Measurements from ENCODE around the gene RAB40C.

Gene RAB40C

DNA sequence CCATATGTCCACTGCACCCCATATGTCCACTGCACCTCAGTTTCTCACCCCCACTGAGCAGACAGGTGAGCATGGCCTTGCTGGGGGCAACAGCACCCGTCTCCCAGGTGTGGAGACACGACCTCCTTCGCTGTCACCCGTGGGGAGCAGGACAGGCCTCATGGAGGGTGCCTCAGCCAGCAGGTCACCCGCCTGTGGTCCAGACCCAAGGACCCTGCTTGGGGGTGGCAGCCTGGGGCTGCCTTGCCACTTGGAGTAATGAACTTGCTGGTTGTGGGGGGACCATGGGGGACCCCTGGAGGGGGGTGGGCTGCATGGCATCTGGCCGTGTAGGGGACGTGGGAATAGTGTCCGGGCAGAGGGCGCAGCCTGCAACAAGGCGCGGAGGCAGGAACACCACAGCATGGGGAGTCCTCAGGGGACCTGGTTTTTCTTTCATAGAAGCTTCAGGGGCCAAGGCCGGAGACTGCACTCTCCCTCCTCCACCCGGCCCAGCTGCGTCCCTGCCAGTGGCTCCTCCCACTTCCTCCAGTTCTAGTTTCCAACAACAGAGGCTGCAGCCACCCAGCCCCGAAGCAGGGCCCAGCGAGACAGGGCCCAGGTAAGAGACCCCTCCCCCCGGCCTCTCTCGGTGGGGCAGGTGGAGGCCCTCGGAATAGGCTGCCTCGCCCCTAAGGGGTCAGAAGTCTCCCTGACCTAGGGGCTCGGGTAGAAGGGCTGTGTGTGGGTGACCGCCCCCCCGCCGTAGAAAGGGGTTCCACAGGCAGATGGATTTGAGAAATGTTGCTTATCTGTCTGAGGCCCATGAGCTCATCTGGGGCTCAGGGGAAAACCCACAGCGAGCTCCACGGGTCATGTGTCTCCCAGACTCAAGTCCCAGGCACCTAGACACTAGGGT lies 23.1 kb upstream of the RAB40C start, which contains the start of gene NHLRC4:
NHLRC4 (plus strand) TSS at position 531 of the 898 bp plus-strand sequence. CDS start 1,043 bp downstream, outside the sequence.
- peak; percentile 66 for DNase-seq (ENCODE audit: extremely low spot score)
- CTCF ChIA-PET = no interaction called here

DNA sequence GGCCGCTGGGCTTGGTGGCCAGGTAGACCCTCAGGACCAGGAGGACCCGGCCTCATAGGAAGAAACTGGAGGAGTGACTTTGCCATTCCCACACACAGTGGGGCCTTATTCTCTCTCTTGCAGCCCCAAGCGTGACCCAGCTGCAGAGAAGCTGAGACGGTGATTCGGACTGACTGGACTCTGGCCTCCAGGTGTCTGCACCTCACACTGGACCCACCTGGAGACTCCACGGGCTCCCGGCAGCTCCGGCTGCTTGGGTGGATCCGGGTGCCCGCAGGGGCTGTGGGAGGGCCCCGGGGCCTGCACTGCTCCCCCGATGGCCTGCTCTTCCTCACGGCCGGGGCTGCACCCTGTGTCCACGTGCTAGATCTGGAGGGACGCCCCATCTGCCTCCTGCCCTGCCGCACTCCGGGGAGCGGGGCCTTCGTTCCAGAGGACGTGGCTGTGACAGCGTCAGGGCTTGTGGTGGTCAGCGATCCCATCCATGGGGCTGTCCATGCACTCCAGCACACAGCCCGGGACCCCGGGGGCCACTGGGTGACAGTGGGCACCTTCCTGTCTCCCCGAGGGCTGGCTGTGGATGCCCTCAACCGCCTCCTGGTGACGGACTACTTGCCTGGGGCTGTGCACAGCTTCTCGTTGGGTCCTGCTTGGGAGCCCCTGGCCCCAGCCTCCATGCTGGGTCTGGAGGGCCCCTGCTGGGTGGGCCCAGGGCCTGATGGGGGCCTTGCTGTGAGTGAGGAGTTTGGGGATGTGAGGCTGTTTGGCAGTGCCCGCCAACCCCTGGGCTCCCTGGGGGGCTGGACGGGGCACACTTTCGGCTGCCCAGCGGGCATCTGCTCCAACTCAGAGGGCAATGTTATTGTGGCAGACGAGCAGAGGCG lies 22.3 kb upstream of the RAB40C start:
- CTCF ChIA-PET = no interaction called here
- POLR2A ChIA-PET = interaction anchor here (1.4 kb wide), 1 partner anchor 19 kb away, joined by 3 read pairs; no protein-coding TSS in a partner anchor
- DNase-seq (ENCODE audit: extremely low spot score) = no peak
- TF ChIP-seq FOXA1 (IDR thresholded peaks at IDR 0.05) (no peak), LEF1 (IDR thresholded peaks at IDR 0.05; ENCODE audit: borderline replicate concordance) (no peak), NFRKB (IDR thresholded peaks at IDR 0.05) (no peak), ZNF384 (IDR thresholded peaks at IDR 0.05) (no peak), ARNT (IDR thresholded peaks at IDR 0.05) (no peak), BHLHE40 (IDR thresholded peaks at IDR 0.05; ENCODE audit: borderline replicate concordance) (no peak), FOXK2 (IDR thresholded peaks at IDR 0.05) (no peak), TARDBP (IDR thresholded peaks at IDR 0.05) (no peak), PKNOX1 (IDR thresholded peaks at IDR 0.05) (no peak), ELF4 (IDR thresholded peaks at IDR 0.05) (no peak)

More for the DNA sequence above, 23.1 kb upstream of the RAB40C start, which contains the start of gene NHLRC4:
- POLR2A ChIA-PET = interaction anchor here (1.4 kb wide), 1 partner anchor 20 kb away, joined by 3 read pairs; no protein-coding TSS in a partner anchor
- TF ChIP-seq HDGF (IDR thresholded peaks at IDR 0.05; ENCODE audit: borderline replicate concordance) (no peak), SP1 (IDR thresholded peaks at IDR 0.05) (no peak), TARDBP (IDR thresholded peaks at IDR 0.05) (no peak), PKNOX1 (IDR thresholded peaks at IDR 0.05) (no peak), ARNT (IDR thresholded peaks at IDR 0.05) (no peak)

- CTCF ChIA-PET = no interaction called here
- TF ChIP-seq SP1 (IDR thresholded peaks at IDR 0.05) (no peak), TARDBP (IDR thresholded peaks at IDR 0.05) (no peak), NFRKB (IDR thresholded peaks at IDR 0.05) (no peak), FOXM1 (IDR thresholded peaks at IDR 0.05; ENCODE audit: borderline replicate concordance) (no peak), FOXA1 (IDR thresholded peaks at IDR 0.05) (no peak), L3MBTL2 (conservative IDR thresholded peaks at IDR 0.05) (no peak), ZNF384 (IDR thresholded peaks at IDR 0.05) (no peak), LEF1 (IDR thresholded peaks at IDR 0.05; ENCODE audit: borderline replicate concordance) (no peak), SUZ12 (IDR thresholded peaks at IDR 0.05) (no peak), HDGF (IDR thresholded peaks at IDR 0.05; ENCODE audit: borderline replicate concordance) (no peak), FOXK2 (IDR thresholded peaks at IDR 0.05) (no peak), ARNT (IDR thresholded peaks at IDR 0.05) (no peak), CTBP1 (IDR thresholded peaks at IDR 0.05; ENCODE audit: borderline replicate concordance) (no peak)
- POLR2A ChIA-PET = interaction anchor here (0.9 to 1.5 kb wide), 7 partner anchors 10 to 112 kb away, joined by 3 to 5 read pairs (median 4); partner anchors contain the start of genes CAPN15 and STUB1
- no peak for DNase-seq (ENCODE audit: extremely low spot score)
These were observed 21.2 kb upstream of the RAB40C start for GRCh38 chr16:568401-569258.

DNA sequence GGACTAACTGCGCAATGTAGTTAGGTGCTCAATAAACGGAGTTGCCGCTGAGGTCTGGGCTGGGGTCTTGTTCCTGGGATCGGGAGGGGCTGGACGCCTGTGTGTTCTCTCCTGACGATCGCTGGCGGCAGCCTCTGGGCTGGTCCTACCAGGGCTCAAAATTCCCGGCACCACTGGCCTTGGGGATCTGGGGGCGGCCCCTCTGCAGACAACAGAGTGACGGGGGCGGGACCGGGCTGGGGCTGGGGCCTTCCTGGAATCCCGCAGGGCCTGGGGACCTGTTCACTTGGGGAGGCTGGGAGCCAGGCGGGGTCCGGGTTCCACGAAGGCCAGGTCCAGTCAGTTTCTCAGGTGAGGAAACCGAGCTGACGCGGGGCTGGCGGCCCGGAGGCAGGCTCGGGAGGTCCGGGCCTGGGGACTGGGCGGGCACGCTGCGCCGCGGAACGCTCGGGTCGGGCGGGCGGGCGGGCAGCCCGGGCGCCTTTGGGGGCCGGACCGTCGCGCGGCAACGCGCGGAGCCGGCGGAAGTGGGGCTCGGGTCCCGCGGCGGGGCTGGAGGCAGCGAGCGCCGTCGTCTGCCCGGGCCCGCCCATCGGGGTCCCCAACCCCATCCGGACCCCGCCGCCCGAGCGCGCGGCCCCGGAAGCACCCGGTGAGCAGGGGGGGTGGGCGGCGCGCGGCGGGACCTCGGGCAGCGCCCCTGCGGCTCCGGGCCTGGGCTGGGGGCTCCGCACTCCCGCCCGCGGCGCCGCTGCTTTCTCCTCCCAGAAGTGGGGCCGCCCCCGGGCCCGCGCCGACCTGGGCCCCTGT lies 20.2 kb upstream of the RAB40C start, which contains the start of gene PIGQ:
PIGQ (plus strand) TSS at position 524 of the 810 bp plus-strand sequence. CDS start 4,107 bp downstream, outside the sequence.
- CTCF ChIA-PET = no interaction called here
- peak; percentile 86 for DNase-seq (ENCODE audit: extremely low spot score)
- TF ChIP-seq FOXA1 (IDR thresholded peaks at IDR 0.05) (no peak), TARDBP (IDR thresholded peaks at IDR 0.05) (no peak), PKNOX1 (IDR thresholded peaks at IDR 0.05) (no peak), ARNT (IDR thresholded peaks at IDR 0.05) (no peak), CTBP1 (IDR thresholded peaks at IDR 0.05; ENCODE audit: borderline replicate concordance) (no peak)
- POLR2A ChIA-PET = interaction anchor here (0.6 to 1.5 kb wide), 8 partner anchors 11 to 111 kb away, joined by 3 to 5 read pairs (median 4); partner anchors contain the start of genes CAPN15 and STUB1
